SK-N-SH treated with all-trans-retinoic acid at 6 μM for 48 hours (cell line): ENCODE results near the gene SEBOX.

Source experiments
- ATAC-seq: fragments of 200-7000 bp; cut with Tn5 transposase; 3 replicates; pipeline ENCODE4 v1.9.1; 2020; ENCODE audit warnings: mild to moderate bottlenecking, moderate library complexity
- ARNTL ChIP-seq: fragments of 450-650 bp; formaldehyde crosslinking; IDR thresholded peaks from 2 replicates; pipeline ENCODE4 v1.5.0; 2020; ENCODE audit warnings: low read depth, mild to moderate bottlenecking, moderate library complexity, borderline replicate concordance
- BACH2 ChIP-seq: fragments of 250-450 bp; sonication (Bioruptor Pico); IDR thresholded peaks from 2 replicates; pipeline ENCODE4 v1.9.0; 2021; ENCODE audit warnings: mild to moderate bottlenecking, borderline replicate concordance
- CSDC2 ChIP-seq: fragments of 250-450 bp; sonication (Bioruptor Pico); IDR thresholded peaks from 2 replicates; pipeline ENCODE4 v1.5.0; 2020; ENCODE audit warnings: mild to moderate bottlenecking, moderate library complexity
- CSRNP3 ChIP-seq: fragments of 250-450 bp; sonication (Bioruptor Pico); IDR thresholded peaks from 2 replicates; pipeline ENCODE4 v1.5.1; 2021; ENCODE audit warnings: mild to moderate bottlenecking, moderate library complexity
- ESRRG ChIP-seq: fragments of 250-450 bp; sonication (Bioruptor Pico); IDR thresholded peaks from 2 replicates; pipeline ENCODE4 v1.6.1; 2021; ENCODE audit warnings: mild to moderate bottlenecking
- GLIS3 ChIP-seq: fragments of 250-450 bp; sonication (Bioruptor Pico); IDR thresholded peaks from 2 replicates; pipeline ENCODE4 v1.5.0; 2020; ENCODE audit warnings: mild to moderate bottlenecking, moderate library complexity
- OSR1 ChIP-seq: fragments of 250-450 bp; sonication (Bioruptor Pico); IDR thresholded peaks from 2 replicates; pipeline ENCODE4 v1.8.0; 2022; ENCODE audit warnings: moderate library complexity, mild to moderate bottlenecking, inconsistent platforms
- PATZ1 ChIP-seq: fragments of 250-450 bp; sonication (Bioruptor Pico); IDR thresholded peaks from 2 replicates; pipeline ENCODE4 v1.8.0; 2020; ENCODE audit warnings: mild to moderate bottlenecking, moderate library complexity, borderline replicate concordance
- POU6F1 ChIP-seq: fragments of 250-450 bp; sonication (Bioruptor Pico); IDR thresholded peaks from 2 replicates; pipeline ENCODE4 v1.8.0; 2021; ENCODE audit warnings: low read depth, mild to moderate bottlenecking, moderate library complexity, borderline replicate concordance
- RARB ChIP-seq: fragments of 250-450 bp; sonication (Bioruptor Pico); IDR thresholded peaks from 2 replicates; pipeline ENCODE4 v1.8.0; 2021; ENCODE audit warnings: mild to moderate bottlenecking, moderate library complexity
- SNAI2 ChIP-seq: fragments of 250-450 bp; sonication (Bioruptor Pico); IDR thresholded peaks from 2 replicates; pipeline ENCODE4 v1.5.0; 2020; ENCODE audit warnings: mild to moderate bottlenecking, moderate library complexity
- TSHZ2 ChIP-seq: fragments of 250-450 bp; sonication (Bioruptor Pico); IDR thresholded peaks from 2 replicates; pipeline ENCODE4 v1.5.0; 2020; ENCODE audit warnings: mild to moderate bottlenecking, moderate library complexity
- ZFP3 ChIP-seq: fragments of 250-450 bp; sonication (Bioruptor Pico); IDR thresholded peaks from 2 replicates; pipeline ENCODE4 v1.5.0; 2020; ENCODE audit warnings: mild to moderate bottlenecking, moderate library complexity
- ZFP30 ChIP-seq: fragments of 450-650 bp; formaldehyde crosslinking; IDR thresholded peaks from 2 replicates; pipeline ENCODE4 v1.5.0; 2022; ENCODE audit warnings: mild to moderate bottlenecking, moderate library complexity
- ZNF565 ChIP-seq: fragments of 450-650 bp; formaldehyde crosslinking; conservative IDR thresholded peaks from 2 replicates; pipeline ENCODE4 v1.5.0; 2020; ENCODE audit warnings: low read depth, mild to moderate bottlenecking, moderate library complexity
- ZNF70 ChIP-seq: fragments of 450-650 bp; formaldehyde crosslinking; IDR thresholded peaks from 2 replicates; pipeline ENCODE4 v1.5.0; 2020; ENCODE audit warnings: mild to moderate bottlenecking, moderate library complexity
- ZNF8 ChIP-seq: fragments of 450-650 bp; formaldehyde crosslinking; IDR thresholded peaks from 2 replicates; pipeline ENCODE4 v1.5.0; 2020; ENCODE audit warnings: mild to moderate bottlenecking, moderate library complexity

SEBOX gene

GRCh38 chr17:28364665-28365363, at the start of gene SEBOX:
Gene SEBOX, minus strand, starts transcription at chr17:28365199. Its CDS starts 48 bp downstream, at chr17:28365151.
- TF ChIP-seq ZFP30 (CRISPR knock-in tag), result no peak
- no peak for TF ChIP-seq ZFP3 (CRISPR knock-in tag)
- no peak for ATAC-seq

GRCh38 chr17:28413804-28414203, 48.8 kb upstream of the SEBOX start:
- TF ChIP-seq ZNF8, result no peak
- TF ChIP-seq POU6F1 (CRISPR knock-in tag), result no peak
- no peak for TF ChIP-seq CSRNP3
- TF ChIP-seq RARB (CRISPR knock-in tag), result no peak
- no peak for TF ChIP-seq ESRRG (CRISPR knock-in tag)
- no peak for TF ChIP-seq ARNTL (CRISPR knock-in tag)
- TF ChIP-seq SNAI2, result no peak
- TF ChIP-seq OSR1 (CRISPR knock-in tag), result no peak
- no peak for TF ChIP-seq CSDC2
- no peak for TF ChIP-seq TSHZ2
- TF ChIP-seq GLIS3, result no peak
- TF ChIP-seq PATZ1 (CRISPR knock-in tag), result no peak
- no peak for TF ChIP-seq ZNF70 (CRISPR knock-in tag)
- TF ChIP-seq, all 23 proteins: peak for 0
- ATAC-seq, result no peak

- TF ChIP-seq POU6F1 (CRISPR knock-in tag) (no peak), ZNF565 (no peak), OSR1 (CRISPR knock-in tag) (no peak), TSHZ2 (no peak), BACH2 (CRISPR knock-in tag) (no peak)
- ATAC-seq, result no peak
These were observed 47.1 kb upstream of the SEBOX start for GRCh38 chr17:28412099-28412498.
